AML-193 (cell line): ENCODE measurements around the gene AARS1.
A peak's percentile ranks its signal among the peaks of the same experiment; 100 is the strongest.
"Not testable (repeated sequence)": the region's sequence is repeated elsewhere in the genome, so short reads cannot be mapped to it uniquely, and the experiment has no call there.

ENCODE experiments used
- DNase-seq, 2 experiments: peaks; one replicate each; lab custom pipeline; 2025; lab: John Stamatoyannopoulos, UW

Gene AARS1

GRCh38 chr16:70271696-70272095 lies 17.6 kb downstream of the AARS1 start:
- DNase-seq, result no peak

- no peak for DNase-seq
Measured at GRCh38 chr16:70270176-70270575, 19.1 kb downstream of the AARS1 start.

GRCh38 chr16:70269471-70269870 lies 19.8 kb downstream of the AARS1 start:
- DNase-seq, result no peak

GRCh38 chr16:70267922-70268321 lies 21.4 kb downstream of the AARS1 start:
- DNase-seq, result not testable (repeated sequence)

GRCh38 chr16:70267516-70267915 lies 21.8 kb downstream of the AARS1 start:
- peak; percentile 42 to 43 for DNase-seq

- DNase-seq, result not testable (repeated sequence)
Measured at GRCh38 chr16:70259903-70260302, 29.4 kb downstream of the AARS1 start.

GRCh38 chr16:70258946-70259345 lies 30.4 kb downstream of the AARS1 start:
- no peak for DNase-seq

GRCh38 chr16:70258065-70258464 lies 31.2 kb downstream of the AARS1 start:
- DNase-seq, result no peak

GRCh38 chr16:70257391-70257790 lies 31.9 kb downstream of the AARS1 start:
- no peak for DNase-seq

GRCh38 chr16:70255574-70255973 lies 33.7 kb downstream of the AARS1 start:
- no peak for DNase-seq

- no peak for DNase-seq
Measured at GRCh38 chr16:70254965-70255286, 34.4 kb downstream of the AARS1 start.

GRCh38 chr16:70254180-70254964 lies 34.9 kb downstream of the AARS1 start:
- DNase-seq, result no peak

GRCh38 chr16:70253291-70254106 lies 35.8 kb downstream of the AARS1 start:
- DNase-seq, result peak; percentile 21 to 27

- no peak for DNase-seq
Measured at GRCh38 chr16:70252355-70252988, 36.8 kb downstream of the AARS1 start.

- peak; percentile 84 to 86 for DNase-seq
Measured at GRCh38 chr16:70251629-70252354, 37.5 kb downstream of the AARS1 start, which contains the start of gene EXOSC6. Gene EXOSC6, minus strand, starts transcription at chr16:70251940. Its CDS starts 40 bp downstream, at chr16:70251900.

GRCh38 chr16:70250748-70251628 lies 38.3 kb downstream of the AARS1 start:
- peak; percentile 19 to 41 for DNase-seq

GRCh38 chr16:70249697-70250096 lies 39.6 kb downstream of the AARS1 start:
- not testable (repeated sequence) for DNase-seq

GRCh38 chr16:70238773-70239172 lies 50.5 kb downstream of the AARS1 start:
- not testable (repeated sequence) for DNase-seq

- not testable (repeated sequence) for DNase-seq
Measured at GRCh38 chr16:70231831-70232230, 57.5 kb downstream of the AARS1 start.

GRCh38 chr16:70226024-70226423 lies 63.3 kb downstream of the AARS1 start:
- not testable (repeated sequence) for DNase-seq

- DNase-seq, result not testable (repeated sequence)
Measured at GRCh38 chr16:70225430-70225829, 63.9 kb downstream of the AARS1 start.
